ENCODE measurements around the gene ACSM6.

ACSM6 gene

GRCh38 chr10:95176101-95176500 is 17.9 kb upstream of the ACSM6 start:
- Histone ChIP-seq H3K9ac (ENCODE audit: low read length) (no peak overlapping the region), H4K20me1 (ENCODE audit: insufficient read depth, low read length) (no peaks in the 10 kb centered on the region), H3K79me2 (ENCODE audit: low read length) (no peaks in the 10 kb centered on the region), H2AFZ (ENCODE audit: low read length) (no peak overlapping the region), H3K27me3 (replicated peaks; ENCODE audit: insufficient read depth, low read length) (no peaks in the 10 kb centered on the region), H3K4me3 (ENCODE audit: low read length) (no peak overlapping the region), H3K4me1 (ENCODE audit: low read length) (no peaks in the 10 kb centered on the region), H3K9me2 (replicated peaks; ENCODE audit: insufficient read depth, low read length) (no peaks in the 10 kb centered on the region), H3F3A (ENCODE audit: insufficient read depth, low read length) (no peaks in the 10 kb centered on the region), H3K36me3 (replicated peaks; ENCODE audit: insufficient read depth, low read length) (no peaks in the 10 kb centered on the region), H3K4me2 (ENCODE audit: low read depth, low read length) (no peak overlapping the region), H3K9me3 (replicated peaks; ENCODE audit: insufficient read depth, low read length) (no peaks in the 10 kb centered on the region), H3K27ac (ENCODE audit: low read length) (no peak overlapping the region)
- no peak for TF ChIP-seq CTCF (IDR thresholded peaks at IDR 0.05; ENCODE audit: low read length)
- TF ChIP-seq EZH2 (optimal IDR thresholded peaks at IDR 0.05; ENCODE audit: low read depth, low read length): no peak
- TF ChIP-seq EZH2phosphoT487 (IDR thresholded peaks at IDR 0.05; ENCODE audit: low read length): no peak
- DNase-seq: no peak

- H2AFZ ChIP-seq (ENCODE audit: low read length): no peak overlapping the region
- no peak for TF ChIP-seq EZH2 (optimal IDR thresholded peaks at IDR 0.05; ENCODE audit: low read depth, low read length)
- TF ChIP-seq CTCF (IDR thresholded peaks at IDR 0.05; ENCODE audit: low read length): no peak
- TF ChIP-seq EZH2phosphoT487 (IDR thresholded peaks at IDR 0.05; ENCODE audit: low read length): no peak
- no peaks in the 10 kb centered on the region for H3K27me3 ChIP-seq (replicated peaks; ENCODE audit: insufficient read depth, low read length)
- H4K20me1 ChIP-seq (ENCODE audit: insufficient read depth, low read length): no peaks in the 10 kb centered on the region
- no peaks in the 10 kb centered on the region for H3K9me2 ChIP-seq (replicated peaks; ENCODE audit: insufficient read depth, low read length)
- H3K79me2 ChIP-seq (ENCODE audit: low read length): no peaks in the 10 kb centered on the region
- H3F3A ChIP-seq (ENCODE audit: insufficient read depth, low read length): no peaks in the 10 kb centered on the region
- H3K36me3 ChIP-seq (replicated peaks; ENCODE audit: insufficient read depth, low read length): no peaks in the 10 kb centered on the region
- no peak overlapping the region for H3K4me2 ChIP-seq (ENCODE audit: low read depth, low read length)
- H3K4me1 ChIP-seq (ENCODE audit: low read length): no peaks in the 10 kb centered on the region
- H3K9me3 ChIP-seq (replicated peaks; ENCODE audit: insufficient read depth, low read length): no peaks in the 10 kb centered on the region
- no peak for DNase-seq
- H3K4me3 ChIP-seq (ENCODE audit: low read length): no peak overlapping the region
- no peak overlapping the region for H3K9ac ChIP-seq (ENCODE audit: low read length)
- H3K27ac ChIP-seq (ENCODE audit: low read length): no peak overlapping the region
Measured at GRCh38 chr10:95177429-95177828, 16.6 kb upstream of the ACSM6 start.

GRCh38 chr10:95178266-95178665 is 15.8 kb upstream of the ACSM6 start:
- no peak for TF ChIP-seq EZH2 (optimal IDR thresholded peaks at IDR 0.05; ENCODE audit: low read depth, low read length)
- TF ChIP-seq CTCF (IDR thresholded peaks at IDR 0.05; ENCODE audit: low read length): no peak
- TF ChIP-seq EZH2phosphoT487 (IDR thresholded peaks at IDR 0.05; ENCODE audit: low read length): no peak
- Histone ChIP-seq H3K27ac (ENCODE audit: low read length) (no peak overlapping the region), H3K4me3 (ENCODE audit: low read length) (no peak overlapping the region), H3K9me2 (replicated peaks; ENCODE audit: insufficient read depth, low read length) (no peaks in the 10 kb centered on the region), H4K20me1 (ENCODE audit: insufficient read depth, low read length) (no peaks in the 10 kb centered on the region), H3K27me3 (replicated peaks; ENCODE audit: insufficient read depth, low read length) (no peaks in the 10 kb centered on the region), H3F3A (ENCODE audit: insufficient read depth, low read length) (no peaks in the 10 kb centered on the region), H3K4me2 (ENCODE audit: low read depth, low read length) (no peak overlapping the region), H3K4me1 (ENCODE audit: low read length) (no peaks in the 10 kb centered on the region), H3K9me3 (replicated peaks; ENCODE audit: insufficient read depth, low read length) (no peaks in the 10 kb centered on the region), H3K36me3 (replicated peaks; ENCODE audit: insufficient read depth, low read length) (no peaks in the 10 kb centered on the region), H3K79me2 (ENCODE audit: low read length) (no peaks in the 10 kb centered on the region), H2AFZ (ENCODE audit: low read length) (no peak overlapping the region), H3K9ac (ENCODE audit: low read length) (no peak overlapping the region)
- DNase-seq: no peak
